Measurements from ENCODE around the gene GAREM1. TPM values are rescaled to one million over a fixed set of nuclear protein-coding genes. Genes with fewer than 3 reads are reported as not detected.

GAREM1 gene
- total RNA-seq, 1 experiment from 2014 or later, result 7.0 TPM

- no peak for TF ChIP-seq ZBTB43 (CRISPR knock-in tag; IDR thresholded peaks at IDR 0.05)
Measured at GRCh38 chr18:32368170-32368569, 102.5 kb downstream of the GAREM1 start (continued).

GRCh38 chr18:32366586-32367538, 103.8 kb downstream of the GAREM1 start:
- H3K4me3 Mint-ChIP-seq, result no peak overlapping the region
- no peak overlapping the region for H3K27ac Mint-ChIP-seq
- peaks cover 6% of the 10 kb centered on the region for H3K4me1 Mint-ChIP-seq
- DNase-seq (ENCODE audit: low spot score) (no peak), ATAC-seq (no peak)
- H3K36me3 Mint-ChIP-seq, result no peaks in the 10 kb centered on the region
- no peaks in the 10 kb centered on the region for H3K27me3 Mint-ChIP-seq (ENCODE audit: low read depth)
- ChIA-PET POLR2A (no interaction called here), CTCF (interaction anchor here (0.5 to 1.4 kb wide), 2 partner anchors 9 to 371 kb away, joined by 3 read pairs; no protein-coding TSS in a partner anchor)
- TF ChIP-seq ELF4 (CRISPR knock-in tag; IDR thresholded peaks at IDR 0.05; ENCODE audit: low read depth) (no peak), ZBTB21 (CRISPR knock-in tag; IDR thresholded peaks at IDR 0.05; ENCODE audit: borderline replicate concordance) (no peak), NR2C2 (CRISPR knock-in tag; IDR thresholded peaks at IDR 0.05) (no peak), IRF2 (CRISPR knock-in tag; IDR thresholded peaks at IDR 0.05; ENCODE audit: borderline replicate concordance, low read depth) (no peak), ZNF232 (CRISPR knock-in tag; IDR thresholded peaks at IDR 0.05) (no peak), EMX1 (CRISPR knock-in tag; IDR thresholded peaks at IDR 0.05) (no peak), NFE2L1 (CRISPR knock-in tag; IDR thresholded peaks at IDR 0.05) (no peak), RORB (CRISPR knock-in tag; IDR thresholded peaks at IDR 0.05) (no peak), SP1 (CRISPR knock-in tag; conservative IDR thresholded peaks at IDR 0.05) (no peak), TCF7 (CRISPR knock-in tag; IDR thresholded peaks at IDR 0.05; ENCODE audit: low read depth) (no peak), STAT6 (CRISPR knock-in tag; conservative IDR thresholded peaks at IDR 0.05; ENCODE audit: low read depth) (no peak)
- TF ChIP-seq, protein P1, sequence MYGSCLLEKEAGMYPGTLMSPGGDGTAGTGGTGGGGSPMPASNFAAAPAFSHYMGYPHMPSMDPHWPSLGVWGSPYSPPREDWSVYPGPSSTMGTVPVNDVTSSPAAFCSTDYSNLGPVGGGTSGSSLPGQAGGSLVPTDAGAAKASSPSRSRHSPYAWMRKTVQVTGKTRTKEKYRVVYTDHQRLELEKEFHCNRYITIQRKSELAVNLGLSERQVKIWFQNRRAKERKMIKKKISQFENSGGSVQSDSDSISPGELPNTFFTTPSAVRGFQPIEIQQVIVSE (CRISPR knock-in tag; IDR thresholded peaks at IDR 0.05; ENCODE audit: borderline replicate concordance), result no peak
- TF ChIP-seq, protein P2, sequence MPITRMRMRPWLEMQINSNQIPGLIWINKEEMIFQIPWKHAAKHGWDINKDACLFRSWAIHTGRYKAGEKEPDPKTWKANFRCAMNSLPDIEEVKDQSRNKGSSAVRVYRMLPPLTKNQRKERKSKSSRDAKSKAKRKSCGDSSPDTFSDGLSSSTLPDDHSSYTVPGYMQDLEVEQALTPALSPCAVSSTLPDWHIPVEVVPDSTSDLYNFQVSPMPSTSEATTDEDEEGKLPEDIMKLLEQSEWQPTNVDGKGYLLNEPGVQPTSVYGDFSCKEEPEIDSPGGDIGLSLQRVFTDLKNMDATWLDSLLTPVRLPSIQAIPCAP (CRISPR knock-in tag; IDR thresholded peaks at IDR 0.05), result no peak
- TF ChIP-seq, protein P3, sequence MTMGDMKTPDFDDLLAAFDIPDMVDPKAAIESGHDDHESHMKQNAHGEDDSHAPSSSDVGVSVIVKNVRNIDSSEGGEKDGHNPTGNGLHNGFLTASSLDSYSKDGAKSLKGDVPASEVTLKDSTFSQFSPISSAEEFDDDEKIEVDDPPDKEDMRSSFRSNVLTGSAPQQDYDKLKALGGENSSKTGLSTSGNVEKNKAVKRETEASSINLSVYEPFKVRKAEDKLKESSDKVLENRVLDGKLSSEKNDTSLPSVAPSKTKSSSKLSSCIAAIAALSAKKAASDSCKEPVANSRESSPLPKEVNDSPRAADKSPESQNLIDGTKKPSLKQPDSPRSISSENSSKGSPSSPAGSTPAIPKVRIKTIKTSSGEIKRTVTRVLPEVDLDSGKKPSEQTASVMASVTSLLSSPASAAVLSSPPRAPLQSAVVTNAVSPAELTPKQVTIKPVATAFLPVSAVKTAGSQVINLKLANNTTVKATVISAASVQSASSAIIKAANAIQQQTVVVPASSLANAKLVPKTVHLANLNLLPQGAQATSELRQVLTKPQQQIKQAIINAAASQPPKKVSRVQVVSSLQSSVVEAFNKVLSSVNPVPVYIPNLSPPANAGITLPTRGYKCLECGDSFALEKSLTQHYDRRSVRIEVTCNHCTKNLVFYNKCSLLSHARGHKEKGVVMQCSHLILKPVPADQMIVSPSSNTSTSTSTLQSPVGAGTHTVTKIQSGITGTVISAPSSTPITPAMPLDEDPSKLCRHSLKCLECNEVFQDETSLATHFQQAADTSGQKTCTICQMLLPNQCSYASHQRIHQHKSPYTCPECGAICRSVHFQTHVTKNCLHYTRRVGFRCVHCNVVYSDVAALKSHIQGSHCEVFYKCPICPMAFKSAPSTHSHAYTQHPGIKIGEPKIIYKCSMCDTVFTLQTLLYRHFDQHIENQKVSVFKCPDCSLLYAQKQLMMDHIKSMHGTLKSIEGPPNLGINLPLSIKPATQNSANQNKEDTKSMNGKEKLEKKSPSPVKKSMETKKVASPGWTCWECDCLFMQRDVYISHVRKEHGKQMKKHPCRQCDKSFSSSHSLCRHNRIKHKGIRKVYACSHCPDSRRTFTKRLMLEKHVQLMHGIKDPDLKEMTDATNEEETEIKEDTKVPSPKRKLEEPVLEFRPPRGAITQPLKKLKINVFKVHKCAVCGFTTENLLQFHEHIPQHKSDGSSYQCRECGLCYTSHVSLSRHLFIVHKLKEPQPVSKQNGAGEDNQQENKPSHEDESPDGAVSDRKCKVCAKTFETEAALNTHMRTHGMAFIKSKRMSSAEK (CRISPR knock-in tag; IDR thresholded peaks at IDR 0.05; ENCODE audit: borderline replicate concordance), result no peak
- TF ChIP-seq, protein P4, sequence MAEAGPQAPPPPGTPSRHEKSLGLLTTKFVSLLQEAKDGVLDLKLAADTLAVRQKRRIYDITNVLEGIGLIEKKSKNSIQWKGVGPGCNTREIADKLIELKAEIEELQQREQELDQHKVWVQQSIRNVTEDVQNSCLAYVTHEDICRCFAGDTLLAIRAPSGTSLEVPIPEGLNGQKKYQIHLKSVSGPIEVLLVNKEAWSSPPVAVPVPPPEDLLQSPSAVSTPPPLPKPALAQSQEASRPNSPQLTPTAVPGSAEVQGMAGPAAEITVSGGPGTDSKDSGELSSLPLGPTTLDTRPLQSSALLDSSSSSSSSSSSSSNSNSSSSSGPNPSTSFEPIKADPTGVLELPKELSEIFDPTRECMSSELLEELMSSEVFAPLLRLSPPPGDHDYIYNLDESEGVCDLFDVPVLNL (CRISPR knock-in tag; IDR thresholded peaks at IDR 0.05; ENCODE audit: borderline replicate concordance, low read depth), result no peak
- H3K9me3 Mint-ChIP-seq, result no peaks in the 10 kb centered on the region
